Karpas-422 (cell line): ENCODE data around the gene ZNF880. TPM values are rescaled to one million over a fixed set of nuclear protein-coding genes. Genes with fewer than 3 reads are reported as not detected.
A peak's percentile ranks its signal among the peaks of the same experiment; 100 is the strongest.
"Not testable (repeated sequence)": the region's sequence is repeated elsewhere in the genome, so short reads cannot be mapped to it uniquely, and the experiment has no call there.

ENCODE experiments used
- DNase-seq: peaks from one replicate; pipeline ENCODE4 v3.0.0-alpha.2; 2015
- H2AFZ ChIP-seq: fragments of 200-600 bp; sonication (generic); 2 replicates; pipeline ENCODE4 v1.6.1; 2014; ENCODE audit warnings: antibody characterized with exemption, low read length, mixed read lengths
- H3K27ac ChIP-seq: fragments of 200-600 bp; sonication (generic); 2 replicates; pipeline ENCODE4 v1.5.1; 2014; ENCODE audit warnings: mild to moderate bottlenecking, low read length, moderate library complexity
- H3K27me3 ChIP-seq: fragments of 200-600 bp; sonication (generic); 2 replicates; pipeline ENCODE4 v1.6.1; 2014; ENCODE audit warnings: low read length, mixed read lengths
- H3K36me3 ChIP-seq: fragments of 200-600 bp; sonication (generic); 2 replicates; pipeline ENCODE4 v1.6.1; 2014; ENCODE audit warnings: low read length, mixed read lengths; ENCODE audit not compliant: insufficient read depth
- H3K4me1 ChIP-seq: fragments of 200-600 bp; sonication (generic); 2 replicates; pipeline ENCODE4 v1.6.1; 2014; ENCODE audit warnings: mild to moderate bottlenecking, low read length, mixed read lengths
- H3K4me2 ChIP-seq: fragments of 200-600 bp; sonication (generic); 2 replicates; pipeline ENCODE4 v1.6.1; 2014; ENCODE audit warnings: low read length, low read depth, mild to moderate bottlenecking; ENCODE audit not compliant: poor library complexity, severe bottlenecking
- H3K4me3 ChIP-seq: fragments of 200-600 bp; sonication (generic); 2 replicates; pipeline ENCODE4 v1.5.1; 2014; ENCODE audit warnings: mild to moderate bottlenecking, antibody characterized with exemption, low read length, mixed read lengths
- H3K79me2 ChIP-seq: fragments of 200-600 bp; sonication (generic); 2 replicates; pipeline ENCODE4 v1.6.1; 2014; ENCODE audit warnings: mild to moderate bottlenecking, low read length, mixed read lengths
- H3K9ac ChIP-seq: fragments of 200-600 bp; sonication (generic); 2 replicates; pipeline ENCODE4 v1.6.0; 2014; ENCODE audit warnings: low read length
- H3K9me2 ChIP-seq: fragments of 200-600 bp; sonication (generic), shearing (Covaris generic); replicated peaks from 2 replicates; pipeline ENCODE4 v1.6.0; 2014; ENCODE audit warnings: mild to moderate bottlenecking, low read length, moderate library complexity; ENCODE audit not compliant: insufficient read depth
- H3K9me3 ChIP-seq: fragments of 300-700, 200-600 bp; sonication (generic); 2 replicates; pipeline ENCODE4 v1.6.1; 2014; ENCODE audit warnings: low read length, mixed read lengths
- H4K20me1 ChIP-seq: fragments of 200-600 bp; sonication (generic); 2 replicates; pipeline ENCODE4 v1.6.1; 2014; ENCODE audit warnings: mild to moderate bottlenecking, antibody characterized with exemption, low read length, low read depth; ENCODE audit not compliant: insufficient read depth
- total RNA-seq: library from RNA; depleted of rRNA; stranded (reverse); fragments of >200 nt; shearing (Covaris generic); gene quantifications from 2 replicates; pipeline ENCODE4 v1.2.3, GENCODE V29; 2014; ENCODE audit warnings: low replicate concordance; rRNA removed

Gene ZNF880
- total RNA-seq, result 9.0 and 12.7 TPM in 2 replicates

GRCh38 chr19:52369559-52370340 lies at the start of gene ZNF880:
TSS of gene ZNF880 (plus strand) at chr19:52369923. CDS start at chr19:52369966, 43 bp downstream.
- Histone ChIP-seq H3K4me1 (no peaks in the 10 kb centered on the region), H3K9me2 (no peaks in the 10 kb centered on the region), H3K9ac (no peak within 1 kb of the TSS), H3K36me3 (peaks cover 45% of the 10 kb centered on the region), H3K79me2 (no peaks in the 10 kb centered on the region), H3K27me3 (no peaks in the 10 kb centered on the region), H2AFZ (no peak within 1 kb of the TSS), H3K27ac (no peak within 1 kb of the TSS), H3K4me3 (no peak within 1 kb of the TSS), H4K20me1 (no peaks in the 10 kb centered on the region), H3K4me2 (no peak within 1 kb of the TSS), H3K9me3 (peaks cover 40% of the 10 kb centered on the region)
- DNase-seq, result no peak

DNA sequence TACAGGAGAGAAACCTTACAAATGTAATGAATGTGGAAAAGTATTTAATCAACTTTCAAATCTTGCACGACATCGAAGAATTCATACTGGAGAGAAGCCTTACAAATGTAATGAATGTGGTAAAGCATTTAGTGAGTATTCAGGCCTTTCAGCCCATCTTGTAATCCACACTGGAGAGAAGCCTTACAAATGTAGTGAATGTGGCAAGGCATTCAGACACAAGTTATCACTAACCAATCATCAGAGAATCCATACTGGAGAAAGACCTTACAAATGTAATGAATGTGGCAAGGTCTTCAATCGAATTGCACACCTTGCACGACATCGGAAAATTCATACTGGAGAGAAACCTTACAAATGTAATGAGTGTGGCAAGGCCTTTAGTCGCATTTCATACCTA lies 47.3 kb upstream of the ZNF880 start:
- no peaks in the 10 kb centered on the region for H3K9me2 ChIP-seq
- H3K27ac ChIP-seq, result no peak overlapping the region
- H3K27me3 ChIP-seq, result no peaks in the 10 kb centered on the region
- H4K20me1 ChIP-seq, result no peaks in the 10 kb centered on the region
- H3K9me3 ChIP-seq, result peaks cover 81% of the 10 kb centered on the region
- peaks cover 84% of the 10 kb centered on the region for H3K36me3 ChIP-seq
- no peaks in the 10 kb centered on the region for H3K4me1 ChIP-seq
- DNase-seq, result no peak
- no peak overlapping the region for H3K4me3 ChIP-seq
- no peak overlapping the region for H3K9ac ChIP-seq
- H2AFZ ChIP-seq, result no peak overlapping the region
- no peak overlapping the region for H3K4me2 ChIP-seq
- H3K79me2 ChIP-seq, result peaks cover 20% of the 10 kb centered on the region

DNA sequence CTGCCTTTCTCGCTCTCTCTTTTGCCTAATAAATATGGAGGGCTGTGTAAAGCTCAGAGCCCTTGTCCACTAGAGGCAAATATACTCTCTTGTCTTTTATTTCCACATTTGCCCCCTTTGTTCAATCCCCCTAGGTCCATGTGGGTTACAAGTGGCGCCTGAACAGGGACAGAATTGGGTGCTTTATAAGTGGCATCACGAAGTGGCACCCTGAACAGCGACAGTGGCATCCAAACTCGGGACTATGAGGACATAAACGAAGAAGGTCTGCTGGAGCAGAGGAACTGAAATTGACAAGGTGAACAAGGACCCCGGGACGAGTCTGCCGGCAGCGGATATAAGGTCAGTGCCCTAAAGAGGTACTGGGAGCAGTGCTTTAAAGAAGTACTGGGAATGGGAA lies 38.0 kb upstream of the ZNF880 start:
- Histone ChIP-seq H3K9ac (no peak overlapping the region), H3K9me3 (peaks cover 23% of the 10 kb centered on the region), H3K36me3 (0 out of 2 replicates have a peak, but pooled peaks cover 6% of the 10 kb centered on the region), H3K27me3 (no peaks in the 10 kb centered on the region), H3K4me2 (no peak overlapping the region), H3K27ac (no peak overlapping the region), H3K4me3 (no peak overlapping the region), H3K9me2 (no peaks in the 10 kb centered on the region), H4K20me1 (no peaks in the 10 kb centered on the region), H3K79me2 (peaks cover 7% of the 10 kb centered on the region), H3K4me1 (no peaks in the 10 kb centered on the region), H2AFZ (no peak overlapping the region)
- DNase-seq, result no peak

DNA sequence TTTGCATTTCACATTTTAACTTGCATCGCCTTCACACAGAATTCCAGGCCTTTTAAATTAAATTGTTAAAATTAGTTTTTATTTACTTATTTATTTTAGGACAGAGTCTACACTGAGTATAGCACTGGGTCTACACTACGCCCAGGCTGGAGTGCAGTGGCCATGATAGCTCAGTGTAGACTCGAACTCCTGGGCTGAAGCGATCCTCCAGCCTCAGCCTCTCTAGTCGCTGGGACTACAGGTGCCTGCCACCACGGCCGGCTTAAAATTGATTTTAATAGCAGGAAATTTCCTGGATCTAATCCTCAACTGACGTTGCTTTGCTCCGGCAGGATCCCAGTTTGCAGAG lies 34.0 kb upstream of the ZNF880 start:
- Histone ChIP-seq H3K79me2 (peaks cover 24% of the 10 kb centered on the region), H3K4me1 (peaks cover 5% of the 10 kb centered on the region), H3K27me3 (no peaks in the 10 kb centered on the region), H2AFZ (no peak overlapping the region), H3K4me2 (peak overlapping the region; percentile 87), H3K4me3 (peak overlapping the region; percentile 86), H3K9ac (peak overlapping the region; percentile 90), H3K27ac (no peak overlapping the region), H3K9me3 (peaks cover 13% of the 10 kb centered on the region), H4K20me1 (no peaks in the 10 kb centered on the region), H3K9me2 (no peaks in the 10 kb centered on the region), H3K36me3 (peaks cover 18% of the 10 kb centered on the region)
- DNase-seq, result no peak

- peaks cover 5% of the 10 kb centered on the region for H3K4me1 ChIP-seq
- no peaks in the 10 kb centered on the region for H4K20me1 ChIP-seq
- H3K27me3 ChIP-seq, result no peaks in the 10 kb centered on the region
- H3K9me2 ChIP-seq, result no peaks in the 10 kb centered on the region
- H3K27ac ChIP-seq, result peak within 1 kb of the TSS; percentile 46; the same call in 1 of the 2 replicates
- no peak within 1 kb of the TSS; the same call in 1 of the 2 replicates for H2AFZ ChIP-seq
- peak within 1 kb of the TSS; percentile 90 for H3K9ac ChIP-seq
- H3K36me3 ChIP-seq, result peaks cover 18% of the 10 kb centered on the region
- peak; percentile 97 for DNase-seq
- peaks cover 24% of the 10 kb centered on the region for H3K79me2 ChIP-seq
- peak within 1 kb of the TSS; percentile 87 for H3K4me2 ChIP-seq
- H3K9me3 ChIP-seq, result peaks cover 9% of the 10 kb centered on the region; the same call in 1 of the 2 replicates
- H3K4me3 ChIP-seq, result peak within 1 kb of the TSS; percentile 86
These were observed 33.5 kb upstream of the ZNF880 start, which contains the start of gene ZNF610 for GRCh38 chr19:52336117-52336790. TSS of gene ZNF610 (plus strand) at chr19:52336243. CDS start at chr19:52349173, 12,930 bp downstream.

DNA sequence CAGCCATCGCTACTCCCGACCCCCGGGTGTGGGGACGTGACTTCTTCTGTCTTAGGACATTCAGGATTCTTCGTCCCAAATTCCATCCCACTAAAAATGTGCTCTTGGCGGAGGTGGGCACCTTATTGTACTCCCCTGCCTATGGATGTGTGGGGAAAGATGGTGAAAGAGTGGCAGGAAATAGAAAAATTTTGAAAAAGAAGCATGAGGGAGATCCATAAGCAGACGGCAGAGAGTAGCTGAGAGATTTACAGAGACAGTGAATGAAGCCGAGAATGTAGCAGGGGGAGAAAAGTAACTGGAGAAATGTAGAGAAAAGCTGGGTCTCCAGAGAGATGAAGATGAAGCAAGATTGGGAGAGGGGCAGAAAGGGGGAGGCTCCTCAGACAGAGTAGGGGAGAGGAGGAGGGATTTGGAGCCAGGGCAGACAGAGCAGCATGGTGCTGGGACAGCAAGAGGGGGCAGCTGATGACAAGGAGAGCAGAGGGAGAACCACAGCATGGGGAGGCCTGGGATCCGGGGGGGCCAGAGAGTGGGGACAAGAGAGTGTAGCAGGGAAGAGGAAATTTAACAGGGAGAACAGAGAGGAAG lies 32.8 kb upstream of the ZNF880 start:
- H4K20me1 ChIP-seq, result no peaks in the 10 kb centered on the region
- peaks cover 5% of the 10 kb centered on the region for H3K4me1 ChIP-seq
- no peaks in the 10 kb centered on the region for H3K27me3 ChIP-seq
- H3K9me2 ChIP-seq, result no peaks in the 10 kb centered on the region
- peak; percentile 62 for DNase-seq
- H3K9ac ChIP-seq, result peak overlapping the region; percentile 90
- peak overlapping the region; percentile 87 for H3K4me2 ChIP-seq
- H3K79me2 ChIP-seq, result peaks cover 24% of the 10 kb centered on the region
- no peak overlapping the region; the same call in 1 of the 2 replicates for H2AFZ ChIP-seq
- peaks cover 18% of the 10 kb centered on the region for H3K36me3 ChIP-seq
- H3K9me3 ChIP-seq, result peaks cover 5% of the 10 kb centered on the region; the same call in 1 of the 2 replicates
- peak overlapping the region; percentile 86 for H3K4me3 ChIP-seq
- H3K27ac ChIP-seq, result peak overlapping the region; percentile 46; the same call in 1 of the 2 replicates

- Histone ChIP-seq H3K79me2 (peaks cover 24% of the 10 kb centered on the region), H3K36me3 (peaks cover 16% of the 10 kb centered on the region)
- not testable (repeated sequence) for H3K9me3 ChIP-seq, H3K27me3 ChIP-seq, H3K27ac ChIP-seq, H3K9me2 ChIP-seq, H3K4me3 ChIP-seq, H4K20me1 ChIP-seq, H2AFZ ChIP-seq, H3K4me1 ChIP-seq, H3K9ac ChIP-seq, H3K4me2 ChIP-seq, DNase-seq
These were observed 30.7 kb upstream of the ZNF880 start for GRCh38 chr19:52339022-52339421.

DNA sequence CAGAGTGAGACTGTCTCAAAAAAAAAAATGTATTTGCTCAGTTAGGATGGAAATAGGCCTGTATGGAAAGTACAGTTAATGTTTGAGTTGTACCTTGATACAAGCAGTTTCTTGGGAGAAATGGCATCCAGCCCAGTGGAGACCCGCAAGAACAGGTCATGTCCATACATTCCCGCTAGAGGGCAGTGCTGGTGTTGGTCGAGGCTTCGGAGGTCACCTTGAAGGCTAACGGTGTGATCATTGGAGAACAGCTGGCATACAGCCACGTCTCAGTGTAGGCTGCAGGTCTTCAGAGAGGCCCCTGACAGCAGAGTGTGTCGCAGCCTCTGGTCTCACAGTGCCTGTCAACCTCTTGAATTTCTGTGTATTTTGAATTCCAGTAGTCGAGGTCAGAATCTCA lies 26.2 kb upstream of the ZNF880 start:
- no peak overlapping the region for H2AFZ ChIP-seq
- no peak overlapping the region for H3K27ac ChIP-seq
- no peaks in the 10 kb centered on the region for H3K9me2 ChIP-seq
- H3K4me3 ChIP-seq, result no peak overlapping the region
- peaks cover 18% of the 10 kb centered on the region for H3K36me3 ChIP-seq
- no peaks in the 10 kb centered on the region for H3K4me1 ChIP-seq
- H3K9me3 ChIP-seq, result no peaks in the 10 kb centered on the region
- no peaks in the 10 kb centered on the region for H3K27me3 ChIP-seq
- no peaks in the 10 kb centered on the region; the same call in 1 of the 2 replicates for H3K79me2 ChIP-seq
- H3K4me2 ChIP-seq, result no peak overlapping the region
- H3K9ac ChIP-seq, result no peak overlapping the region
- H4K20me1 ChIP-seq, result no peaks in the 10 kb centered on the region
- DNase-seq, result peak; percentile 90
